Upper lobe of left lung (tissue), 4 donors: Measurements from ENCODE around the gene GUCD1.

Source experiments
- CTCF ChIP-seq, 6 experiments: fragments of 450-650 bp in 4 of 6; fragments of 200-600 bp in 2 of 6; sonication (generic) in 2 of 6; IDR thresholded peaks; one replicate each; pipeline ENCODE4 v1.5.1; 2016 to 2019; ENCODE audit warnings: antibody characterized with exemption in 6 of 6
- POLR2AphosphoS5 ChIP-seq, 2 donors: sonication (generic); formaldehyde crosslinking; IDR thresholded peaks; one replicate each; pipeline ENCODE4 v1.5.1; 2017; ENCODE audit warnings: antibody characterized with exemption in 2 of 2

GRCh38 chr22:24517446-24517845 is 37.5 kb downstream of the GUCD1 start:
- TF ChIP-seq CTCF (IDR thresholded peaks at IDR 0.05), result no peak
- no peak for TF ChIP-seq POLR2AphosphoS5 (IDR thresholded peaks at IDR 0.05)
